H1 (cell line): ENCODE data around the gene GPSM1. TPM values are rescaled to one million over a fixed set of nuclear protein-coding genes. Genes with fewer than 3 reads are reported as not detected.

Source experiments
- CTCF ChIA-PET: fragments of 300-600 bp; sonication (Branson Sonifier 250); formaldehyde crosslinking; loops from one replicate; lab custom pipeline; 2021; ENCODE audit not compliant: partially characterized antibody; lab: Charles Lee
- POLR2A ChIA-PET: fragments of 300-600 bp; sonication (Branson Sonifier 250); formaldehyde crosslinking; loops from one replicate; lab custom pipeline; 2021; ENCODE audit warnings: inconsistent platforms; ENCODE audit not compliant: partially characterized antibody; lab: Charles Lee
- DNase-seq, 2 experiments: peaks; one replicate each; pipeline versions ENCODE4 v3.0.0 to v3.0.0-alpha.2; 2010 to 2022; ENCODE audit warnings: low spot score in 2 of 2, low read depth in 1 of 2, mixed read lengths in 1 of 2
- FAIRE-seq: peaks from 2 replicates; lab custom pipeline; 2011; peaks lifted over from hg19 to GRCh38; lab: Jason Lieb, UNC
- H2AFZ ChIP-seq: 2 replicates; pipeline ENCODE4 v1.8.1; 2012; ENCODE audit warnings: low read length, inconsistent platforms
- H2AK5ac ChIP-seq: 2 replicates; pipeline ENCODE4 v1.6.1; 2013; ENCODE audit warnings: low read depth, low read length
- H2BK120ac ChIP-seq: replicated peaks from 2 replicates; pipeline ENCODE3; 2013; ENCODE audit warnings: low read depth, low read length, inconsistent platforms
- H2BK12ac ChIP-seq: 2 replicates; pipeline ENCODE4 v1.6.1; 2013; ENCODE audit warnings: low read depth, low read length
- H2BK15ac ChIP-seq: 2 replicates; pipeline ENCODE4 v1.6.1; 2013; ENCODE audit warnings: low read length
- H2BK20ac ChIP-seq: 2 replicates; pipeline ENCODE4 v1.6.1; 2013; ENCODE audit warnings: low read length
- H2BK5ac ChIP-seq: 2 replicates; pipeline ENCODE4 v1.6.1; 2013; ENCODE audit warnings: low read depth, low read length
- H3K14ac ChIP-seq: 2 replicates; pipeline ENCODE4 v1.6.1; 2013; ENCODE audit warnings: inconsistent platforms; ENCODE audit not compliant: insufficient read length
- H3K18ac ChIP-seq: 2 replicates; pipeline ENCODE4 v1.6.1; 2013; ENCODE audit warnings: low read length; ENCODE audit errors: extremely low read depth
- H3K23ac ChIP-seq: 2 replicates; pipeline ENCODE4 v1.6.1; 2013; ENCODE audit warnings: inconsistent platforms; ENCODE audit not compliant: insufficient read length
- H3K23me2 ChIP-seq: 2 replicates; pipeline ENCODE4 v1.6.1; 2013; ENCODE audit warnings: low read depth, low read length
- H3K27ac ChIP-seq: 2 replicates; pipeline ENCODE4 v1.6.1; 2011; ENCODE audit warnings: low read depth, low read length, inconsistent platforms
- H3K27me3 ChIP-seq, 4 experiments: replicated peaks in 1 of 4; 1 replicate in 1 of 4; 2 replicates in 3 of 4; pipeline versions ENCODE4 v1.6.1 to v1.8.1; 2011 to 2013; ENCODE audit warnings: low read length in 3 of 4, mild to moderate bottlenecking in 3 of 4, inconsistent platforms in 2 of 4, mixed read lengths in 2 of 4, moderate library complexity in 1 of 4; ENCODE audit not compliant: control insufficient read depth in 3 of 4, insufficient read depth in 3 of 4; ENCODE audit errors: extremely low read depth in 1 of 4
- H3K36me3 ChIP-seq, 4 experiments: 2 replicates each; pipeline versions ENCODE4 v1.6.1 to v1.8.1; 2011 to 2013; ENCODE audit warnings: mild to moderate bottlenecking in 4 of 4, low read length in 3 of 4, moderate library complexity in 2 of 4, control low read depth in 1 of 4, inconsistent platforms in 1 of 4; ENCODE audit not compliant: insufficient read depth in 4 of 4, control insufficient read depth in 2 of 4
- H3K4ac ChIP-seq: replicated peaks from 2 replicates; pipeline ENCODE3; 2013; ENCODE audit warnings: low read length, low read depth, mixed read lengths, inconsistent platforms; ENCODE audit not compliant: insufficient read length
- H3K4me1 ChIP-seq, 4 experiments: replicated peaks in 1 of 4; 1 replicate in 1 of 4; 2 replicates in 3 of 4; pipeline versions ENCODE4 v1.6.1 to v1.8.1; 2011 to 2013; ENCODE audit warnings: low read length in 3 of 4, inconsistent platforms in 2 of 4, mixed read lengths in 1 of 4; ENCODE audit not compliant: insufficient read depth in 4 of 4, control insufficient read depth in 3 of 4
- H3K4me2 ChIP-seq, 2 experiments: 2 replicates each; pipeline versions ENCODE4 v1.6.1 to v1.8.1; 2011 to 2013; ENCODE audit warnings: low read depth in 2 of 2, low read length in 2 of 2, control low read depth in 1 of 2, inconsistent platforms in 1 of 2, mild to moderate bottlenecking in 1 of 2; ENCODE audit not compliant: insufficient read depth in 1 of 2
- H3K4me3 ChIP-seq, 4 experiments: fragments of 200-600, 300-600 bp in 1 of 4; sonication (generic), shearing (Covaris generic), sonication (Bioruptor Twin) in 1 of 4; 2 replicates each; pipeline versions ENCODE4 v1.5.1 to v1.8.1; 2011 to 2016; ENCODE audit warnings: low read length in 4 of 4, low read depth in 3 of 4, control low read depth in 2 of 4, inconsistent platforms in 2 of 4, mild to moderate bottlenecking in 2 of 4, mixed read lengths in 1 of 4, moderate library complexity in 1 of 4; ENCODE audit not compliant: insufficient read depth in 2 of 4; ENCODE audit errors: extremely low read depth in 1 of 4
- H3K56ac ChIP-seq: replicated peaks from 2 replicates; pipeline ENCODE3; 2013; ENCODE audit warnings: low read depth, mild to moderate bottlenecking, mixed read lengths, low read length, inconsistent platforms; ENCODE audit not compliant: insufficient read length
- H3K79me1 ChIP-seq: 2 replicates; pipeline ENCODE4 v1.6.1; 2013; ENCODE audit warnings: low read depth, low read length, control low read depth
- H3K79me2 ChIP-seq, 2 experiments: 2 replicates each; pipeline versions ENCODE4 v1.6.1 to v1.8.1; 2012 to 2013; ENCODE audit warnings: low read length in 2 of 2, mild to moderate bottlenecking in 2 of 2, inconsistent platforms in 1 of 2; ENCODE audit not compliant: insufficient read depth in 2 of 2, control insufficient read depth in 1 of 2
- H3K9ac ChIP-seq, 4 experiments: replicated peaks in 1 of 4; 1 replicate in 1 of 4; 2 replicates in 3 of 4; pipeline versions ENCODE4 v1.6.1 to v1.8.1; 2011 to 2013; ENCODE audit warnings: low read depth in 3 of 4, low read length in 3 of 4, control low read depth in 2 of 4, mild to moderate bottlenecking in 2 of 4, moderate library complexity in 2 of 4, inconsistent platforms in 1 of 4; ENCODE audit errors: extremely low read depth in 1 of 4
- H3K9me3 ChIP-seq, 2 experiments: 2 replicates each; pipeline versions ENCODE4 v1.6.1 to v1.8.1; 2012 to 2013; ENCODE audit warnings: mild to moderate bottlenecking in 2 of 2, moderate library complexity in 2 of 2, control low read depth in 1 of 2, inconsistent platforms in 1 of 2, low read depth in 1 of 2, low read length in 1 of 2, mixed read lengths in 1 of 2; ENCODE audit not compliant: insufficient read depth in 2 of 2
- H4K20me1 ChIP-seq, 2 experiments: replicated peaks in 1 of 2; 2 replicates each; pipeline versions ENCODE3 to v1.8.1; 2011 to 2013; ENCODE audit warnings: inconsistent platforms in 2 of 2, low read length in 2 of 2, mild to moderate bottlenecking in 1 of 2; ENCODE audit not compliant: insufficient read depth in 2 of 2, control insufficient read depth in 1 of 2
- H4K5ac ChIP-seq: 2 replicates; pipeline ENCODE4 v1.6.1; 2013; ENCODE audit warnings: low read length, low read depth, mixed read lengths, inconsistent platforms; ENCODE audit not compliant: insufficient read length
- H4K8ac ChIP-seq: 2 replicates; pipeline ENCODE4 v1.8.0; 2013; ENCODE audit warnings: mild to moderate bottlenecking, moderate library complexity, low read length, inconsistent platforms; ENCODE audit not compliant: insufficient read depth; ENCODE audit errors: extremely low read depth
- H4K91ac ChIP-seq: replicated peaks from 2 replicates; pipeline ENCODE3; 2013; ENCODE audit warnings: low read length, mixed read lengths, inconsistent platforms; ENCODE audit not compliant: insufficient read length
- CBX8 ChIP-seq: fragments of 300-800, 300-1000 bp; sonication (generic); IDR thresholded peaks from 2 replicates; pipeline ENCODE4 v1.7.1; 2016; ENCODE audit warnings: low read depth, low read length, borderline replicate concordance
- CEBPB ChIP-seq: IDR thresholded peaks from 2 replicates; pipeline ENCODE4 v1.6.1; 2012; ENCODE audit warnings: low read depth, low read length
- NANOG ChIP-seq: IDR thresholded peaks from 2 replicates; pipeline ENCODE4 v1.6.1; 2011; ENCODE audit warnings: low read length, low read depth, mild to moderate bottlenecking, inconsistent platforms; ENCODE audit not compliant: insufficient read depth, poor library complexity, severe bottlenecking
- YY1 ChIP-seq: IDR thresholded peaks from 2 replicates; pipeline ENCODE4 v1.6.1; 2011; ENCODE audit warnings: low read depth, mild to moderate bottlenecking, low read length
- WGBS, 2 experiments: shearing (Covaris generic) in 1 of 2; methylation state at CpG; one replicate each; pipeline versions ENCODE4 v1.1.6 to v1.1.7; 2013 to 2015; ENCODE audit warnings: low lambda C conversion rate in 2 of 2, mixed read lengths in 2 of 2, inconsistent platforms in 1 of 2, low coverage in 1 of 2, missing lambda C conversion rate in 1 of 2; ENCODE audit not compliant: insufficient replicate concordance in 2 of 2, insufficient coverage in 1 of 2, insufficient read length in 1 of 2; ENCODE audit errors: extremely low coverage in 1 of 2, missing lambda C conversion rate in 1 of 2; 5-methylcytosine and 5-hydroxymethylcytosine counted together
- polyA plus RNA-seq, 7 experiments: library from polyadenylated mRNA; depleted of rRNA in 3 of 7; stranded (reverse) in 5 of 7; unstranded in 2 of 7; fragments of >200 nt in 5 of 7; fragments of 200-250 nt in 2 of 7; gene quantifications; 1 replicate in 5 of 7; 2 replicates in 1 of 7; 4 replicates in 1 of 7; pipeline versions ENCODE4 v1.2.1 to v1.2.3, GENCODE V29; 2011 to 2013; ENCODE audit warnings: missing spikeins in 2 of 7, mixed read lengths in 2 of 7
- total RNA-seq: library from RNA; stranded (reverse); fragmentation: NEBNext Ultra II Directional; extraction: Animal tissue kit (Norgen Biotek cat#: 25700); gene quantifications from 2 replicates; pipeline ENCODE4 v1.2.1, GENCODE V29; 2021

GPSM1 gene
- total and polyA plus RNA-seq, 2 of the 8 experiments (the other 6 are each of a cell fraction or from before 2014, with no cell fraction given), result 12.8 to 18.0 TPM

GRCh38 chr9:136352682-136353081 lies 25.3 kb downstream of the GPSM1 start:
- Histone ChIP-seq H3K23ac (no peak overlapping the region), H3K27me3 (no peaks in the 10 kb centered on the region; a peak in 2 of 7 replicates), H3K4me1 (no peaks in the 10 kb centered on the region), H3K4ac (no peak overlapping the region), H4K91ac (no peak overlapping the region), H3K27ac (no peak overlapping the region), H3K23me2 (no peaks in the 10 kb centered on the region), H3K4me2 (no peak overlapping the region), H2BK120ac (no peak overlapping the region), H3K4me3 (no peak overlapping the region), H3K18ac (no peak overlapping the region), H2AK5ac (no peak overlapping the region), H3K14ac (no peak overlapping the region), H4K20me1 (no peaks in the 10 kb centered on the region), H3K79me1 (no peaks in the 10 kb centered on the region), H3K9ac (no peak overlapping the region), H3K36me3 (no peaks in the 10 kb centered on the region), H4K5ac (no peak overlapping the region), H2BK5ac (no peak overlapping the region), H4K8ac (peak overlapping the region; percentile 68), H3K79me2 (no peaks in the 10 kb centered on the region), H3K56ac (no peak overlapping the region), H2AFZ (no peak overlapping the region), H2BK15ac (no peak overlapping the region), H2BK20ac (no peak overlapping the region), H2BK12ac (no peak overlapping the region), H3K9me3 (no peaks in the 10 kb centered on the region)
- no peak for FAIRE-seq
- DNase-seq, result no peak
- POLR2A ChIA-PET, result no interaction called here
- 88% methylated on average over 16 of the region's 16 CpGs; no CpG with 5 or more reads in 1 of the 2 experiments for WGBS, 2 experiments
- CTCF ChIA-PET, result interaction anchor here (1.2 kb wide), 1 partner anchor 13 kb away, joined by 4 read pairs; no protein-coding TSS in a partner anchor
- TF ChIP-seq CEBPB (no peak), YY1 (no peak), CBX8 (no peak), NANOG (no peak)
